DMS53 (cell line): Measurements from ENCODE around the gene IPO9.
"Not testable (repeated sequence)": the region's sequence is repeated elsewhere in the genome, so short reads cannot be mapped to it uniquely, and the experiment has no call there.

Experiments
- DNase-seq: peaks from one replicate; lab custom pipeline; 2025; lab: John Stamatoyannopoulos, UW

IPO9 gene

GRCh38 chr1:201809876-201810275 is 19.1 kb upstream of the IPO9 start:
- no peak for DNase-seq

GRCh38 chr1:201810466-201811216 is 18.3 kb upstream of the IPO9 start:
- no peak for DNase-seq

GRCh38 chr1:201813226-201813625 is 15.7 kb upstream of the IPO9 start:
- DNase-seq: no peak

DNA sequence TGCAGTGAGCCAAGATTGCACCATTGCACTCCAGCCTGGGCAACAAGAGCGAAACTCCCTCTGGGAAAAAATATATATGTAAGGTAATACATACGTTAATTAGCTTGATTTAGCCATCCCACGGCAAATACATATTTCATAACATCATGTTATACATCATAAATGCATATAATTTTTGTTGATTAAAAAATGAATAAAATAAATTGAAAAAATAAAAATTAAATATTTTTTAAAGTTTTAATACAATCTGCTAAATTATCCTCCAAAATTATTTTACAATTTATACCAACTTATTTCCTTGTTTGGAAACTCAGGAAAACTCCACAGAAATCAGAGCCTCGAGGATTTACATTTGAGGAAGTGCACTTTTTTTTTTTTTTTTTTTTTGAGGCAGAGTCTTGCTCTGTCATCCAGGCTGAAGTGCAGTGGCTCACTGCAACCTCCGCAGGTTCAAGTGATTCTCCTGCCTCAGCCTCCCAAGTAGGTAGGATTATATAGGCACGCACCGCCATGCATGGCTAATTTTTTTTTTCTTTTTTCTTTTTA is 12.6 kb upstream of the IPO9 start:
- DNase-seq: no peak

DNA sequence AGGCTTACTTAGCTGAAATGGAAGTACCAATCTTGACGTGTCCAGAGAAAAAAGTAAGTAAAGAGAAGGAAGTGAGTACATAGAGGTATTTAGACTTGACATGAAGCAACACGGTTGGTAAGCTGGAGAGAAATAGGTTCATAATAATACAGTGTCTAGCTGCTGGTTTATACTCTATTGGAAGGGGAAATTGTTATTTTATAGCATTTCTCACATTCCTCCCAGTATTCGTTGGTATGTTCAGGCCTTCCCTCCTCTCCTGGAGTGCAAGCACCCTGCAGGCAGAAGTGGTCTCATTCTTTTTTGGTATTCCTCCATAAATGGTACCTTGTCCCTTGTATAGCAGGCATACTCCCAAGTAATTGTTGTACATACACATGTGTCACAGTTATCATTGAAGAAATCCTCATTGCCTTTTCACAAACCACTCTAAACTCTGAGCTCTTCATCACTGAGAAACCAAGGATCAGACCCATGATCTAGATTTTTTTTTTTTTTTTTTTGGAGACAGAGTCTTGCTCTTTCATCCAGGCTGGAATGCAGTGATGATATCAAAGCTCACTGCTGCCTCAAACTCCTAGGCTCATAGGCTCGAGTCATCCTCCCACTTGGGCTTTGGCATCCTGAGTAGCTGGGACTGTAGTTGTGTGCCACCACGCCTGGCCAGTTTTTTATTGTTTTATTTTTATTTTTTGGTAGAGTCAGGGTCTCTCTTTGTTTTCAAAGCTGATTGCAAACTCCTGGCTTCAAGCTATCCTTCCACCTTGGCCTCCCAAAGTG is 9.8 kb upstream of the IPO9 start:
- DNase-seq: no peak

DNA sequence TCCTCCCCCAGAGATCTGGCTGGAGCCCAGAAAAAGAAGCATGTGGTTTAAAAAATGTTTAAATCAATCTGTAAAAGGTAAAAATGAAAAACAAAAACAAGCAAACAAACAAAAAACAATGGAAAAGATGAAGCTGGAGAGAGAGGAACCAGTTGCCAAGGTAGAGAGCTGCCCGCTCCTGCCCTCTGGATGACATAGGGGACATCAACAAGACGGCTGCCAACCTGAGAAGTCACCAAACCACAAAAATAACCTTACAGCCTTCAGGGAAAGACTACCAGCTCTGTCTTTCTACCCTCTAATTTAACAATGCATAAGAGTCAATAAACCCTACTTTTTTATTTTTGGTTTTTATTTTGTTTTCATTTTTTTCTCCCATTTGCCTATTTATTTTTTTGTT is 8.5 kb upstream of the IPO9 start:
- DNase-seq: no peak

- DNase-seq: no peak
Observed at GRCh38 chr1:201825245-201825644, 3.7 kb upstream of the IPO9 start.

DNA sequence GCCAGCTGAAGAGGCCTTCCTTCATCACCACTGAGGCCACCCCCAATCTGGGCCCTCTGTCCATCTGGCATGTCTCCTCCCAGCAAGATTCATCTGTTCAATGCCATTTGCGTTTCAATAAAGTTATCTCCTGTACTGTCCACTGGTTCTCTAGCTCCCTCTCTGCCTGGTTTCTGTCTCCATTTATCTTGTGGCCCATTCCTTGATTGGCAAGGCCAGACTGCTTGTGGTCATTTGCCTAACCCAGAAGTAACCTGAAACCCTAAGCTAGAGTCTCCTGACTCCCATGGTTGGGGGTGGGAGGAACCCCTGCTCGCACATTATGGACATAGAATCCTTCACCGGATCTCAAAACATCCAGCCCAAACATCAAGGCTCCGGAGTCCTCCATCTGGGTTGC is 2.1 kb upstream of the IPO9 start:
- DNase-seq: no peak

DNA sequence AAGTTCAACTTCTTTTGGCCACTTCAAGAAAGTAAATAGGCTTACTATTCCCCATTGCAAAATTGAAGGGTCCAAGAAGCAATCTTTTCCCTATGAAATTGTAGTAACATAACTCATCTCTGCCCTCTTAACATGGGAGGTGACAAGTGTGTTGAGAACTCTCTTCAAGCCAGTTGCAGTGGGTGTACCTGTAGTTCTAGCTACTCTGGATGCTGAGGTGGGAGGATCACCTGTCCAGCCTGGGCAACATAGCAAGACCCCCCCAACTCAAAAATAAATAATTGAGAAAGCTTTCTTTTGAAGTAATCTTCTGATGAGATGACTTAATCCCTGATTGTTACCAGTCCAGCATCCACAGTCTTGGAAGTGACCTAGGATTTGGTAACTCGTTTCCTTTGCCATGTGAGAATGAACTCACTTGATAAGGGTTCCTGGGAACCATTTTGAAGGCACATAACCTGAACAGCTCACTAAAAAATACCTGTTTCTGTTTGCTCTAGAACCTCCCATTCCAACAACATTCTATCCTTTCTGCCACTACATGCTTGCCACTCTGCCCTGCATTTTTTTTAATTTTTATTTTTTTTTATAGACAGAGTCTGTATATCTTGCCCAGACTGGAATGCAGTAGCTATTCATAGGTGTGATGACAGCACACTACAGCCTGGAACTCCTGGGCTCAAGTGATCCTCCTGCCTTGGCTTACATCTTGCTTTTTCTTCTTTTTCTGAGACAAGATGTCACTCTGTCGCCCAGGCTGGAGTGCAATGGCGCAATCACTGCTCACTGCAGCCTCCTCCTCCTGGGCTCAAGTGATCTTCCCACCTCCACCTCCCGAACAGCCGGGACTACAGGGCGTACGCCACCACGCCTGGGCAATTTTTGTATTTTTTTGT is 1.4 kb upstream of the IPO9 start:
- DNase-seq: no peak

DNA sequence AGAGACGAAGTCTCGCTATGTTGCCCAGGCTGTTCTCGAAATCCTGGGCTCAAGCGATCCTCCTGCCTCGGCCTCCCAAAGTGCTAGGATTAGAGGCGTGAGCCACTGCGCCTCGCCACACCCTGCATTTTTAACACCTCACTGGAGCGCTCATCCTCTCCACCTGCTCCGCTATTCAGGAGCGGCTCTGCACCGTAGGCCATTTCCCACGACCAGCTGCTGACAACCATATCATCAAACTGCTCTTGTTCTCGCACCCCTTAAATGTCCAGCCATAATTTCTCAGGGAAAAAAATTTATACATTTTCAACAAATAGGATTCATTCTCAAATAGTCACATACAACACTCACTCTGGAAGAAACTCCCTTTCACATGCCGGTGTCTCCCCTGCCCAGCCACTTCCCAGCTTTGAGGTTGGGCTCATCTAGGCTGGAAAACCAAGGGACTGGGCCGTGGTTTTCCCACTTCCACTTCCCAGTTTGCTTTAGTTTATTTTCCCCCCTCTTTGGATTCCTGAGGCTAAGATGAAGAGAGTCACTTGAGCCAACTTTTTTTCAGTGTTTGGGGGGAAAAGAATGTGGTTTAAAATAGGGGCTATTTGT is 639 bp upstream of the IPO9 start:
- DNase-seq: peak; percentile 56

- DNase-seq: no peak
Observed at GRCh38 chr1:201831371-201831770, 2.4 kb downstream of the IPO9 start.

DNA sequence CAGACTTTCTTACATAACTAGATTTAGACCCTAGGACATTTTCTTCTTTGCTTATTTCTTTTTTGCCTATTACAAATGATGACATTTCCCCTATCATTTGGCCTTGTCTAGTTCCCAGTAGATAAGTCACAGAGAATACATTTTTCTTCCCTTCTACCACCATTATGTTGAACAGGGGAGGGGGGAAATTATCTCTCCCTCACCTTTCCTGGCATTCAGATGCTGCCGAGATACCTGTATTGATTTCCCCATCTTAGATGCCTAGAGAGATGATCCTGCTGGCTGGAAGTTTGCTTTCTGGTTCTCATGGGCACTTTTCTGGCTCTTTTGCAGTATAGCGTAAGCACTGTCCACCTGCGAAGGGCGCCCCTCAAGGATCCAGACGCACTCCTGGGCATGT is 5.7 kb downstream of the IPO9 start:
- no peak for DNase-seq

GRCh38 chr1:201838381-201838780 is 9.4 kb downstream of the IPO9 start:
- DNase-seq: no peak

DNA sequence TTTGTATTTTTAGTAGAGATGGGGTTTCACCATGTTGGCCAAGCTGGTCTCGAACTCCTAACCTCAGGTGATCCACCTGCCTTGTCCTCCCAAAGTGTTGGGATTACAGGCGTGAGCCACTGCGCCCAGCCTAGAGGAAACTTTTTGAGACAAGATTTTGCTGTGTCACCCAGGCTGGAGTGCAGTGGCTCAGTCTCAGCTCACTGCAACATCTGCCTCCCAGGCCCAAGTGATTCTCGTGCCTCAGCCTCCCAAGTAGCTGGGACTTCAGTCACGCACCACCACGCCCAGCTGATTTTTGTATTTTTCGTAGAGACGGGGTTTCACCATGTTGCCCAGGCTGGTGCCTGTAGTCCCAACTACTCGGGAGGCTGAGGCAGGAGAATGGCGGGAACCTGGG is 10.1 kb downstream of the IPO9 start:
- DNase-seq: not testable (repeated sequence)

GRCh38 chr1:201840055-201840454 is 11.1 kb downstream of the IPO9 start:
- DNase-seq: no peak

- DNase-seq: no peak
Observed at GRCh38 chr1:201840490-201840889, 11.5 kb downstream of the IPO9 start.

- DNase-seq: no peak
Observed at GRCh38 chr1:201841265-201841912, 12.4 kb downstream of the IPO9 start.

- DNase-seq: no peak
Observed at GRCh38 chr1:201842472-201843027, 13.6 kb downstream of the IPO9 start.

- peak; percentile 10 for DNase-seq
Observed at GRCh38 chr1:201845331-201846083, 16.6 kb downstream of the IPO9 start.

DNA sequence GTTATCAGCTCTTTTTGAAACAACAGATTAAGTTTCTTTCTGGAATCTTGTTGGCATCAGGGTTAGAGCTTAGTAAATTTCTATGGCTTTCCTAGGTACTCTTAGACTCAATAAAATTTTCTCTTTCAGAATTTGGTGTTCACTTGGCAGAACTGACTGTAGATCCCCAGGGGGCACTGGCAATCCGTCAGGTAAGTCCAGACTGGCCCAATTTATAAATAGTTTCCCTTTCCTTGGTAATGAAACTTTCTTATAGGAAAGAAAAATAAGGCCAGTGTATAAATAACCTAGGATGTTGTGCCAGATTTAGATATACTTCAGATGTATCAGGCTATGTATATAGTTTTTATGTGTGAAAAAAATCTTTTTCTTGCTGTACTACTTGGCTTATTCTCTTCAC is 18.2 kb downstream of the IPO9 start:
- no peak for DNase-seq
